ENCODE results near the gene FKBP11.

Gene FKBP11

DNA sequence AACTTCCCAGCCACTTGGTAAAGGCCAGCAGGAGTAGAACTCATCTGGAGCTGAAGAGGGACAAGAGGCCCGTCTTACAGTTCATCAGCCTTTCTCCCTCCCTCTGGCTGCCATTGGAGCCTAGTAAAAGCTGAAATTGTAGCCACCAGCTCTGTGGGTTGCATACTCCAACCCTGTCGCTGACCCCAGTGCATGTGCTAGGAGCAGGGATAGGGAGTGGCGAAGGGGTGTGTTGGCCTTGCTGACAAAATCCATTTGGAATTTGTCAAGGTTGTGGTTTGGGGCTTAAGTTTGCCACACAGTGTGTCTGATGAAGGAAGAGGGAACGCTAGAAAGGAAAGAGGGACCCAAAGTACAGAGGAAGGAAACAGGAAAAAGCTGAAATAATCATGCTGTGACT lies 36.0 kb upstream of the FKBP11 start:
- Mint-ChIP-seq H3K36me3 (ENCODE audit: low read depth) (no peaks in the 10 kb centered on the region), H3K4me1 (ENCODE audit: low read depth) (peaks cover 15% of the 10 kb centered on the region), H3K4me3 (no peak overlapping the region), H3K27me3 (peaks cover 15% of the 10 kb centered on the region), H3K9me3 (no peaks in the 10 kb centered on the region), H3K27ac (no peak overlapping the region)

DNA sequence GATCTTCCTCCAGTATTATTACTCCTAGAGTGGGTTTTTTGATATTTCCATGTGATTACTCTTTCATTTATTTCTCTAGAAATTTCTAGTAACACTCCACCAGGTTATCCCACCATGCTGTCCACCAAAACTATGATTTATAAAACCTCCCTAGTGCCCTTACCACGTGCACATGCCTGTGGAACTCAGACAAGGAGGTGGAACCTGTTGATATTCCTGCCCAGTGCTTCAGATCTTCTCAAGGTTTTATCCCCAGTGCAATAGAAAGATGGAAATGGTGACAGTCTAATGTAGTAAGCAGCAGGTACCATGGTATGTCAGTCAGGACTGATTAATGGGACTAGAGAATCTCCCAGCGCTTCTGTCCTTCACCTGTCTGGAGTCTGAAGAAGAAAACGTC lies 35.5 kb upstream of the FKBP11 start:
- Mint-ChIP-seq H3K27me3 (peaks cover 15% of the 10 kb centered on the region), H3K9me3 (no peaks in the 10 kb centered on the region), H3K27ac (no peak overlapping the region), H3K4me3 (no peak overlapping the region), H3K4me1 (ENCODE audit: low read depth) (peaks cover 20% of the 10 kb centered on the region), H3K36me3 (ENCODE audit: low read depth) (peaks cover 2% of the 10 kb centered on the region)

DNA sequence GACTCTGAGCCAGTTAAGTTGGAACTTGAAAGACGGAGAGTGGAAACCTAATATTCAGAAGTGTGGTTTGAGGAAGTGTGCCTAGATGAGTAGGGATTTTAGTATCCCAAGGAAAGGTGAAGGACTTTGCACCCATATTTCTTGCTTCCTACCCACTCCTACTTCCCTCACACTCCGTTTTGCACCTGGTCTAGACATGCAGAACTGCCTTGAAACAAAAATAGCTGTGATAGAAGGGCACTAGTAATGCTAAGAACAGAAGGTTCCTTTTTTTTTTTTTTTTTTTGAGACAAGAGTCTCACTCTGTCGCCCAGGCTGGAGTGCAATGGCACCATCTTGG lies 32.7 kb upstream of the FKBP11 start:
- Mint-ChIP-seq H3K36me3 (ENCODE audit: low read depth) (peaks cover 14% of the 10 kb centered on the region), H3K27ac (no peak overlapping the region), H3K4me1 (ENCODE audit: low read depth) (peaks cover 38% of the 10 kb centered on the region), H3K9me3 (no peaks in the 10 kb centered on the region), H3K4me3 (peak overlapping the region; percentile 91), H3K27me3 (peaks cover 15% of the 10 kb centered on the region)

- peaks cover 15% of the 10 kb centered on the region for H3K27me3 Mint-ChIP-seq
- H3K4me1 Mint-ChIP-seq (ENCODE audit: low read depth), result peaks cover 38% of the 10 kb centered on the region
- H3K36me3 Mint-ChIP-seq (ENCODE audit: low read depth), result peaks cover 17% of the 10 kb centered on the region
These were observed 32.1 kb upstream of the FKBP11 start, which contains the start of gene ARF3 for GRCh38 chr12:48957141-48958048. TSS of gene ARF3 (minus strand) at chr12:48957487. CDS start at chr12:48941095, 16,392 bp downstream.

DNA sequence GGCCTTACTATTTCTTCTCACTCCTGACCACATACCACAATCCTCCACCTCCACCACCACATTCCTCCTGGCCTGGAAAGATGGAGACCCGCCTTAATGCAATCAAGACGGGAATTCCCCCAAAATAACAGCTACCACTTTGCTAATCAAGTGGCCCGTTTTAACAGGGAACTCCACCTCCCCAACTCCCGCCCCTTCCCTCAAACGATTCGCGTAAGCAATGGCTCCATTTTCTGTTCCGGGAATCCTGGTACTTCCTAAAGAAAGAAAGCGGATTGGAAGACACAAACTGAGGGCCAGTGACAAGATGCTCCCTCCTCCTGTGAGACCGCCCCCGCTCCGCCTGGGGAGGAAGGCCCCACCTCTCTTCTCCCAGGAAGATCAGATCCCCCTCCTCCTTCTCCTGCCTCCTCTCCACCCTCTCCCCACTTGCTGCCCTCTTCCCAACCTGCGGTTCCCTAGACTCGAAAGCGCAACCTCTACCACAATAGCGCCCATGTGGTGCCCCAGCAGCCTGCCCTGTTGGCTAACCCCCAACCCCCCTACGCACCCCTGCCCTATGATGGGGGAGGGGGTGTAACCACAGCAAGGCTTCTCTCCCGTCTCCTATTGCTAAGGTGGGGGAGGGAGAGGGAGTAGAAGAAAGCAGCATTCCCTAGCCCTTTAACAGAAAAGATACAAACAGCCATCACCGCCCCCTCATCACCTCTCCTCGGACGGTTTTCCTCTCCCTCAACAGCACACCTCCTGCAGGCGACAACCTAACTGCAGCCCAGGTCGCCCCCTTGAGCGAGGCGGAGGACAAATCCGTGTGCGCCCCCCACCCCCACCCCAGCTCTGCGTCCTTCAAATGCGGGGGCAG lies 31.2 kb upstream of the FKBP11 start:
- peak overlapping the region; percentile 92 for H3K27ac Mint-ChIP-seq
- peaks cover 20% of the 10 kb centered on the region for H3K36me3 Mint-ChIP-seq (ENCODE audit: low read depth)
- peaks cover 15% of the 10 kb centered on the region for H3K27me3 Mint-ChIP-seq
- peaks cover 38% of the 10 kb centered on the region for H3K4me1 Mint-ChIP-seq (ENCODE audit: low read depth)
- peak overlapping the region; percentile 91 for H3K4me3 Mint-ChIP-seq
- no peaks in the 10 kb centered on the region for H3K9me3 Mint-ChIP-seq

More at GRCh38 chr12:48957141-48958048, 32.1 kb upstream of the FKBP11 start, which contains the start of gene ARF3:
- H3K4me3 Mint-ChIP-seq, result peak within 1 kb of the TSS; percentile 91
- no peaks in the 10 kb centered on the region for H3K9me3 Mint-ChIP-seq
- H3K27ac Mint-ChIP-seq, result peak within 1 kb of the TSS; percentile 92

DNA sequence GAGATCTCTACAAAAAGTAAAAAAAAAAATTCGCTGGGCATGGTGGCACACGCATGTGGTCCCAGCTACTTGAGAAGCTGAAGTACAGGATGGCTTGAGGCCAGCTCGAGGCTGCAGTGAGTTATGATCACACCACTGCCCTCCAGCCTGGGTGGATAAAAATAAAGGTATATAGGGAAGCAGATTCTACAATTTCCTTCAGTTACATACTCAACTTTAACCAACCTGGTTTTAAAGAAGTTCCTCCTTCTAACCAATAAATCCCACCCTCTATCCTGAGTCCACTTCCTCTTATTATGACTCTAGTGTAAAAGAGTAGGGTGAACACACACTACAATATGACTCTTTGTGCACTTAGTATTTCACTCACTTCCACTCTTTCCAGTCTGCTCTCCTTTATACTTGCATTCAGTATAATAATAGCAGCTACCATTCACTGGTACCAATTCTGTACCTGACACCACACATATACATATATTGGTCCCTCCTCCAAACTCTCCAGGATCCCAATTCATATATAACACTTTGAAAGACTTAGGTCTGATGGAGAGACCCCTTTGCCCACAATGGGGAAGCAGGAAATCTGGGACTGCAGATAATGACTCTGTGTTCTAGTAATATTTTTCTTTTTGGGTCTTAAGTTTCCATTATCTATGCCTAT lies 29.7 kb upstream of the FKBP11 start:
- Mint-ChIP-seq H3K4me1 (ENCODE audit: low read depth) (peaks cover 38% of the 10 kb centered on the region), H3K9me3 (no peaks in the 10 kb centered on the region), H3K36me3 (ENCODE audit: low read depth) (peaks cover 20% of the 10 kb centered on the region), H3K27ac (no peak overlapping the region), H3K4me3 (peak overlapping the region; percentile 32), H3K27me3 (peaks cover 8% of the 10 kb centered on the region)

GRCh38 chr12:48954061-48954460 lies 28.8 kb upstream of the FKBP11 start:
- Mint-ChIP-seq H3K27ac (no peak overlapping the region), H3K4me1 (ENCODE audit: low read depth) (peaks cover 38% of the 10 kb centered on the region), H3K4me3 (no peak overlapping the region), H3K36me3 (ENCODE audit: low read depth) (peaks cover 20% of the 10 kb centered on the region), H3K9me3 (no peaks in the 10 kb centered on the region), H3K27me3 (peaks cover 4% of the 10 kb centered on the region)

DNA sequence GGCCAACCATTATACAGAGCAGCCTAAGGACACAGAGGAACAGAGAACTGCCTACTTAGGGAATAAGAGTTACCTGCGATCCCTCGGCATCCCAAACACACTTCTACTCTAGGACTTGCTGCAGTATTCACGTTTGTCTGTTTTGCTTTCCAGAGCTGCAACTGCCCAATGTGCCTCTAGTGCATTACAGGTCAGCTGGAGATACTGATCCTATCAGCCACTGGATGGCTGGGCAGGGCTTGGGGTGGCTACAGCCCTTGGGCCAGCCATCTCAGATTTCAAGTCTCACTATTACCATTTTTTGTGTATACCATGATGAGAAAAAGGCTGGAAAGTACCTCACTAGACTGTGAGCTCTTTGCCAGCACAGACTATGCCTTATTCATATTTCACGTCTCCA lies 27.4 kb upstream of the FKBP11 start:
- H3K4me3 Mint-ChIP-seq, result no peak overlapping the region
- peaks cover 26% of the 10 kb centered on the region for H3K36me3 Mint-ChIP-seq (ENCODE audit: low read depth)
- peaks cover 37% of the 10 kb centered on the region for H3K4me1 Mint-ChIP-seq (ENCODE audit: low read depth)
- H3K9me3 Mint-ChIP-seq, result no peaks in the 10 kb centered on the region
- peaks cover under 1% of the 10 kb centered on the region for H3K27me3 Mint-ChIP-seq
- H3K27ac Mint-ChIP-seq, result no peak overlapping the region

GRCh38 chr12:48947727-48948126 lies 22.4 kb upstream of the FKBP11 start:
- Mint-ChIP-seq H3K27ac (no peak overlapping the region), H3K9me3 (no peaks in the 10 kb centered on the region), H3K36me3 (ENCODE audit: low read depth) (peaks cover 16% of the 10 kb centered on the region), H3K27me3 (no peaks in the 10 kb centered on the region), H3K4me3 (no peak overlapping the region), H3K4me1 (ENCODE audit: low read depth) (peaks cover 4% of the 10 kb centered on the region)

GRCh38 chr12:48946943-48947342 lies 21.7 kb upstream of the FKBP11 start:
- Mint-ChIP-seq H3K27ac (no peak overlapping the region), H3K9me3 (no peaks in the 10 kb centered on the region), H3K27me3 (no peaks in the 10 kb centered on the region), H3K4me1 (ENCODE audit: low read depth) (peaks cover 4% of the 10 kb centered on the region), H3K36me3 (ENCODE audit: low read depth) (peaks cover 15% of the 10 kb centered on the region), H3K4me3 (no peak overlapping the region)

GRCh38 chr12:48946205-48946604 lies 20.9 kb upstream of the FKBP11 start:
- Mint-ChIP-seq H3K27ac (no peak overlapping the region), H3K9me3 (no peaks in the 10 kb centered on the region), H3K27me3 (no peaks in the 10 kb centered on the region), H3K36me3 (ENCODE audit: low read depth) (peaks cover 15% of the 10 kb centered on the region), H3K4me3 (no peak overlapping the region), H3K4me1 (ENCODE audit: low read depth) (peaks cover 4% of the 10 kb centered on the region)

DNA sequence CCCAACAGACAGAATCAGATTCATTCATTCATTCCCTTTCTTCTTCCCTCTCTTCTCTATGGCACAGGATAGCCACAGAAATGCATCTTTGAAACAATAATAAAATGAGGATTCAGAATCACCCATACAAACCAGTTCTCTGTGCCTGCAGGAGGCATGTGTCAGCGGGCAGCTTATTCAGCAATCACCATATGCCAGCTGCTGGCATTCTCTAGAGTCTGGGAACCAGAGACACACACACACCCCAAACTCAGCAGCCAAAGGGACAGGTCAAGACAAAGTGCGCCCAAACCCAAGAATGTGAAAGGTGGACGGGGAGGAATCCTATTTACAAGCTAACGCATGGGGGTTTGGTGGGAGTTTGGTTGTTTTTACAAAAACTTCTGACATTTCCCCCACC lies 17.9 kb upstream of the FKBP11 start:
- H3K27me3 Mint-ChIP-seq, result no peaks in the 10 kb centered on the region

GRCh38 chr12:48940181-48940580 lies 14.9 kb upstream of the FKBP11 start:
- Mint-ChIP-seq H3K4me3 (no peak overlapping the region), H3K27ac (no peak overlapping the region), H3K27me3 (no peaks in the 10 kb centered on the region), H3K9me3 (no peaks in the 10 kb centered on the region), H3K4me1 (ENCODE audit: low read depth) (peaks cover 7% of the 10 kb centered on the region), H3K36me3 (ENCODE audit: low read depth) (peaks cover 17% of the 10 kb centered on the region)

More for the DNA sequence above, 17.9 kb upstream of the FKBP11 start:
- no peaks in the 10 kb centered on the region for H3K9me3 Mint-ChIP-seq
- peaks cover 7% of the 10 kb centered on the region for H3K4me1 Mint-ChIP-seq (ENCODE audit: low read depth)
- H3K36me3 Mint-ChIP-seq (ENCODE audit: low read depth), result peaks cover 18% of the 10 kb centered on the region
- no peak overlapping the region for H3K4me3 Mint-ChIP-seq
- H3K27ac Mint-ChIP-seq, result no peak overlapping the region

DNA sequence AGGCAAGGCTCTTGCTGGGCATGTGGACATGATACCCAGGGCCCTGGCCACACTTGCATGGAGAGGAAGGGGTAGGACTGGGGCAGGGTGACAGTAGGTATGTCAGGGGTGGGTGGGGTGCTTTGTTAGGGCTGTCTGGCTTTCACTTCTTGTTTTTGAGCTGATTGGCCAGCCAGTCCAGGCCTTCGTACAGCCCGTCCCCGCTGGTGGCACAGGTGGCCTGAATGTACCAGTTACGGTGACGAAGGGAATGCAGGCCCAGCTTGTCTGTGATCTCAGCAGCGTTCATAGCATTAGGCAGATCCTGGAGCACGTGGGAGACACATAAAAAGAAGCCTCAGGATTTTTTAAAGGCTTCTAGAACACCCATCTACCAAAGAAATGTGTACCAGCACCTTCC lies 13.5 kb upstream of the FKBP11 start:
- H3K4me3 Mint-ChIP-seq, result no peak overlapping the region
- peaks cover 27% of the 10 kb centered on the region for H3K36me3 Mint-ChIP-seq (ENCODE audit: low read depth)
- H3K27ac Mint-ChIP-seq, result no peak overlapping the region
- H3K9me3 Mint-ChIP-seq, result no peaks in the 10 kb centered on the region
- H3K27me3 Mint-ChIP-seq, result no peaks in the 10 kb centered on the region
- peaks cover 18% of the 10 kb centered on the region for H3K4me1 Mint-ChIP-seq (ENCODE audit: low read depth)

All from stimulated activated naive CD8-positive, alpha-beta T cell treated with anti-CD3 and anti-CD28 coated beads, Interleukin-15, Interleukin-2, amounts not matched to agents 100 ng/mL and 50 ng/mL, for 24 hours (primary cell).